Measurements from ENCODE around the gene ANGPTL2. TPM values are rescaled to one million over a fixed set of nuclear protein-coding genes. Genes with fewer than 3 reads are reported as not detected.

The ANGPTL2 gene
- polyA plus RNA-seq, 3 donors = 9.6 to 11.1 (median 9.7) TPM

DNA sequence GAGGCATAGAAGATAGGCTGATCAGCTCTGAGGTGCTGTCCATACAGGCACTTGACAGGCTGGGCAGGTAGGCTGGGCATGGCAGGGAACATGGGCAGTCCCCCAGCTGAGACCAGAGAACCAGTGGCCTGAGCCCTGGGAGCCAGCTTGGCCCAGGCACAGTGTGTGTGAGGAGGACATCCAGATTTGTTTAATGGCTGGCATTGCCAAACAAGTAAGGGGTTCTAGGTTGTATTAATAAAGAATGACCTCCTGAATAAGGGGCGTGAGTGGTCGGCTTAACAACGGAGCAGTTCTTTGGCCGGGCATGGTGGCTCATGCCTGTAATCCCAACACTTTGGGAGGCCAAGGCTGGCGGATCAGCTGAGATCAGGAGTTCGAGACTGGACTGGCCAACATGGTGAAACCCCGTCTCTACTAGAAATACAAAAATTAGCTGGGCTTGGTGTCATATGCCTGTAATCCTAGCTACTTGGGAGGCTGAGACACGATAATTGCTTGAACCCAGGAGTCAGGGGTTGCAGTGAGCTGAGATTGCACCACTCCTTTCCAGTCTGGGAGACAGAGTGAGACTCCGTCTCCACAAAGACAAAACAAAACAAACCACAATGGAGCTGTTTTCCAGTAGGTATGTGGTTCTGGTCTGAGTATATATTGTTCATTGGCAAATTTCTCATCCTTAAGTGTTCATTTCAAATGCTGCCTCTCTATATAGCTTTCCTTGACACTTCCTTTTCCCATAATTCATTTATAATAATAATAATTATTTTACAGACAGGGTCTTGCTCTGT, 56.2 kb downstream of the ANGPTL2 start:
- DNase-seq (ENCODE audit: extremely low read depth in 1 of 11, low read depth in 9 of 11, low spot score in 4 of 11) = no peak

DNA sequence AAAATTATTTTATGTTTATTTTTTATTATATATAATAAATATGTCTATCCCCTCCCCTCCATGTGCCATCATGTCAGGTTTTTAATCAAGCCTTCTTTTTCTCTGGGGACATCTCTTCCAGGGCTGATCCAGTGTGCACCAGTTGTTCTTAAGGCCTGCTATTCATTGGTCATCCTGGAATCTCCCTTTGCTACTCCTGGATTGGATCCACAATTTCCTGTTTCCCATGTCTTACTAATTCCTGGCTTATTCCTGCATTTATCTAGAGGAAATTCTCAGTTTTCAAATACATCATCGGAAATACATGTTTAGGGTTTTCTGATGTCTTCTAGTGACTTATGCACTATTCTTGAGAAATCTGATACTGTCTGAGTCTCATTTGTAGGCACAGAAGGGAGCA, 56.8 kb downstream of the ANGPTL2 start:
- no peak for DNase-seq (ENCODE audit: extremely low read depth in 1 of 11, low read depth in 9 of 11, low spot score in 4 of 11)

DNA sequence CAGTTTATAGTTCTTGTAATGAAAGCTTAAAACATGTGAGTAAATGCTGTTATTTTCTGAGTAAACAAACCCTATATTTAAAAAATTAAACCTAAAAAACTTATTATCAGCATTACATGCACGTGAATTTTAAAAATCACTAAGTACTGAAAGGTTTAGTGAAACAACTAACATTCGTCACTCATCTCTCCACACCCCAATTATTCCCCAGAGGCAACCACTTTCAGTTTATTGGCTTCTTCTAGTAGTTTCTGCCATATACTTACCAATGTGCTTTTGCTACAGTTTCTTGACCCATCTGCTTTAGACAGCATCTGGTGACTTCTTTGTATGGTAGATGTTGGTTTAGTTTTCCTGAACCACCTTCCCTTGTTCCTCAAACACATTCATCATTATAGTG, 58.1 kb downstream of the ANGPTL2 start:
- no peak for DNase-seq (ENCODE audit: extremely low read depth in 1 of 11, low read depth in 9 of 11, low spot score in 4 of 11)

DNA sequence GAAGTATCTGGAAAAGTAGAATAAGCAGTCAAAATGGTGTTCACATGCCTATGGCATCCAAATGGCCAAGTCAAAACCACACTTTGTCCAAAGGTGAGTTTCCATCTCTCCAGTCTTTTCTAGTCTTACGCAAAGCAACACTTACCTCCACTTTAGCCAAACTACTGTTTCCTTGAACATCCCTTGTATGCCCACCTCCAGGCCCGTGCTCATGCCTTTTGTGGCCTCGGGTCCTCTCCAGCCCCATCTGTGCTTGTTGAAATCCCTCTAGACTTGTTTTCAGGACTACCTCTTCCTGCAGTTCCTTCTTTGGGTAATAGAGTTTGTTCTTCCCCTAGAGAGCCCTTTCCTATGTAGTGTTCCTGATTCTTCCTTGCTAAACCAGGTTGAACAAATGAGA, 61.0 kb downstream of the ANGPTL2 start:
- no peak for DNase-seq (ENCODE audit: extremely low read depth in 1 of 11, low read depth in 9 of 11, low spot score in 4 of 11)

DNA sequence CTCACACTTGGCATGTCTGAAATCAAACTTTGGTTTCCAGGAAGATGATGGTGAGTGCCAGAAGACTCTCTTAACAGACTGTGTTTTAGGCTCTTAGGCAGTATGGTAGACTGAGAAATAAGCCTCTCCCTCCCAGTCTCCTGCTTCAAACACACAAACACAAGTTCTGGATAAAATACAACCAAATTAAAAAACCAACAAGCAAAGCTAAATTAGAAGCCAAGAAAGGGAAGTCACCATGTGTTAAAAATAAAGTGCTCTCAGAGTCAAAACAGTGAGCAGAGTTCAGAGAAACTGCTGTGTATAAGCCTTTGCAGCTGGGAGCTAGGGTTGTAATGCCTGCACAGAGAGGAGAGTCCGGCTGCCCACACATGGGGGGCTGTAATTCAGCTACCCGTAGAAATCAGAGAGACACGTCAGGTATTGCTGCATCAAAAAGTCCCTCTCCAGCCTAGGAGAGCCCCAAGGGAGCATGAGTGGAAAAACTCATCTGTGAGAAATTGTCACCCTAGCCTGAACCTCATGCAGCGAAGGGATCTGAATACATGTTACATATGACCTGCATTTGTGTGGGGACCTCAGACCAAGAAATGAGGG, 62.6 kb downstream of the ANGPTL2 start:
- DNase-seq (ENCODE audit: extremely low read depth in 1 of 11, low read depth in 9 of 11, low spot score in 4 of 11) = no peak

DNA sequence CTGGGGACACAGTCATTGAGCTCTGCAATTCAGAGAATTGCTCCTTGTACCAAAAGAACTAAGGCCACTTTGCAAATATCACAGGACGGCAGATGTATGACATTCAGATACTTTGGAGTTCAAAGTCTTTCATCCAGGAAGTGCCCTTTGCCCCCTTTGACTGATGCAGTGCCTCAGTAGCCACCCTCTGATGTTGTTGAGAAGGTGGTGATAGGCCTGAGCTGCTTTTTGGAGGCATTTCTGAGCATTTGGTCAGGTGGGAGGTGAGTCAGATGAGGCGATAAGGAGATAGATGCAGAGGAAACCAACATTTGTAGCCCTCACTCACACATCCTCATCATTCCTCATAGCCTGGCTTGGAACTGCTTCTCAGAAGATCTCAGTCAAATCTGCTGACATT, 63.4 kb downstream of the ANGPTL2 start:
- no peak for DNase-seq (ENCODE audit: extremely low read depth in 1 of 11, low read depth in 9 of 11, low spot score in 4 of 11)

DNA sequence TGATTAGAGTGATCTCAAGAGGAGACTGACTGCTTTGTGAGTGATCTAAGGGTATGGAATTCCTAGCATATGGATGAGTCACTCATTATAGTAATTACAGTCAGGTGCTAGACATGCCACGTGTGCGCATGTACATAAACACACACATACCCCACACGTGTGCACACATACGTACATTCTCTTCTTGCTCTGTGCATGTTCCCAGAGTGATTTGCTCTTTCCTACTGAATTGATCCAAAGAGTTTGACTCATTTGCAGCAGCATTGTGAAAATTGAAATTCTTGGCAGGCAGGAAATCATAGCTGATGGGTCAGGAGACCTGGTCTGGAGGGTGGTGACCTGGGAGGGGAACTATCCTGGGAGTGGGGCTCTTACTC, 63.8 kb downstream of the ANGPTL2 start:
- no peak for DNase-seq (ENCODE audit: extremely low read depth in 1 of 11, low read depth in 9 of 11, low spot score in 4 of 11)

DNA sequence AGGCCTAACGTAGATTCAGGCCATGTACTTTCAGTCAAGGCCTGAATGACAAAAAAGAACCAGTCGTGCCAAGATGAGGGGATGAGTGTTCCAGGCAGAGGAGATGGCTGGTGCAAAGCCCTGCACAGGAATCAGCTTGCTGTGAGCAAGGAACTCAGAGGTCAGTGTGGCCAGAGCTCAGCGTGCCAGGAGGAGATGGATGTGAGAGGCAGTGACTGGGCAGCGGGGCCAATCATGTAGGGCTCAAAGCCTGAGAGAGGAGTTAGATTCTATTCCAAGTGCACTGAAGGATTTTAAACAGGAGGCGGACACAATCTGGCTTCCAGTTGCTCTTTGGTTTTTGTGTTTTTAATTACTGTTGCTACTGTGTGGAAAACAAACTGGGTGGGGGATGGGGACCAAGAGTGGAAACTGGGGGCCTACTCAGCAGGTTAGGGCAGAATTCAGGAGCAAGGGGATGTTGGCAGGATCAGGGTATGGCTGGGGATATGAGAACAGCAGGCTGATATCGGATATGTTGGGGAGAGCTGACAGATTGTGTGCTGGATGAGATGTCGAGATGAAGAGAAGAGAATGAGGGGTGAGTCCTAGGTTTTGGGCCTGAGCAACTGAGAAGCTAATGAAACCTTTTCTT, 64.3 kb downstream of the ANGPTL2 start:
- no peak for DNase-seq (ENCODE audit: extremely low read depth in 1 of 11, low read depth in 9 of 11, low spot score in 4 of 11)

DNA sequence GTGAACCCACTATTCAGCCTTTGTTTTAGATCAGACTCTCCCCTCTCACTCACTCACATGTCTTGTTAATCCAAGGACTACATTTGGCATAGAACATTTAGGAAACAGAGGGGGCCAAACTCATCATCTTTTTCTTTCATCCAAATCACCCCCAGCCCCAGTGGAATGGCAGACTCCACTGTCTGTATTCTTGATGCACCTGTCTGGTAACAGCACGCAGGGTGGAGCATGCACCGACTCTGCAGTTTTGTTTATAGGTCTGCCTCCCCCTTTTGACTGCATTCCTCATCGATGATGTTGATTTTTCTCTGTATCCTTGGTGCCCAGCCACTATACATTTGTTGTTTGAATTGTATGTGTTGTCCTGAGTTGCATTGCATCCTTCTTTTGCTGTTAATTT, 66.0 kb downstream of the ANGPTL2 start:
- DNase-seq (ENCODE audit: extremely low read depth in 1 of 11, low read depth in 9 of 11, low spot score in 4 of 11) = no peak

DNA sequence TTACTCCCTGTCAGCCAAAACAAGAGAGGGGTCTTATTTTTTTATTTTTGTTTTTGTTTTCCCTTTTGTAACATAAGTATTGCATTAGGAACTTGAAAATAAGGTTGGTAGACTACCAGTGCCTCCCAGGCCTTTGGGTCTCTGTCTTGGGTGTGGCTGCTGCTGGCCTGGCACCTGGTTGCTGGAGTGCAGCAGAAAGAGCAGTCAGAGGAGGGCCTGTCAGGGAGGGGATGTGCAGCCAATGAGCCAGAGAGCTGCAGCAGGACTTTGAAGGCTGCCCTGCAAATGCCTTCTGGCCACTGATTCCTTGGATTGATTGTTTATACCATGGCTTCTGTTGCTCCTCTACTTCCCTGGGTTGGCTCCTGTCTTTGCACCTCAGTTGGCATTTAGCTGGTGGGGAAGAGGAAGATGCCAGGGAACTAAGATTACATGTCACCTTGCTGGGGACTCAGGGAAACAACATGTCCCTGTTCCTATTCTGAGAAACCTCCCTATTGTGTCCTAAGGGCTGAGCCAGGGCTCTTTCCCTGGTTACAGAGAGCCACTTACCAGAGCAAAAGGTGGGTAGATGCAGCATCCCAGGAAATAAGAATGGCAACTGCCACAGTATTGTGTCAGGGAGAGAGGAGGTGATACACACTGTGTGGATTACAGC, 66.6 kb downstream of the ANGPTL2 start:
- no peak for DNase-seq (ENCODE audit: extremely low read depth in 1 of 11, low read depth in 9 of 11, low spot score in 4 of 11)

DNA sequence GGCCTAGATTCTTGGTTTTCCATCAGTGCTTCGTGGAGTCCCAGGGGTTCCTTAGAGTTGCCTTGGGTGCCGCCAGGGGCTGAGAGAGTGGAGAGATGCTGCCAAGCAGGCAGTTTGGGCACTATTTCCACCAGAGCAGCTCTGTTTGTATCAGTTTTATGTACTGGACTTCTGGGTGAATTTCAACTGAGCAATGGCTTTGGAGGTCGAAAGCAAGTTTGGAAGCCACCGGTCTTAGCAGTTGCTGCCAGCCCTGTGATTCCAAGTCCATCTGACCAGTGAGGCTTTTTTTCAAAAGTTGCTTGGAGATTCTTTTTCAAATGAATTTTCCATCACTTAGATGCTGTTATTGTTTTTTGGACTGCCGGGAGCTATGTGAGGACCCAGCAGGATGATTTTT, 68.5 kb downstream of the ANGPTL2 start:
- DNase-seq (ENCODE audit: extremely low read depth in 1 of 11, low read depth in 9 of 11, low spot score in 4 of 11) = no peak

DNA sequence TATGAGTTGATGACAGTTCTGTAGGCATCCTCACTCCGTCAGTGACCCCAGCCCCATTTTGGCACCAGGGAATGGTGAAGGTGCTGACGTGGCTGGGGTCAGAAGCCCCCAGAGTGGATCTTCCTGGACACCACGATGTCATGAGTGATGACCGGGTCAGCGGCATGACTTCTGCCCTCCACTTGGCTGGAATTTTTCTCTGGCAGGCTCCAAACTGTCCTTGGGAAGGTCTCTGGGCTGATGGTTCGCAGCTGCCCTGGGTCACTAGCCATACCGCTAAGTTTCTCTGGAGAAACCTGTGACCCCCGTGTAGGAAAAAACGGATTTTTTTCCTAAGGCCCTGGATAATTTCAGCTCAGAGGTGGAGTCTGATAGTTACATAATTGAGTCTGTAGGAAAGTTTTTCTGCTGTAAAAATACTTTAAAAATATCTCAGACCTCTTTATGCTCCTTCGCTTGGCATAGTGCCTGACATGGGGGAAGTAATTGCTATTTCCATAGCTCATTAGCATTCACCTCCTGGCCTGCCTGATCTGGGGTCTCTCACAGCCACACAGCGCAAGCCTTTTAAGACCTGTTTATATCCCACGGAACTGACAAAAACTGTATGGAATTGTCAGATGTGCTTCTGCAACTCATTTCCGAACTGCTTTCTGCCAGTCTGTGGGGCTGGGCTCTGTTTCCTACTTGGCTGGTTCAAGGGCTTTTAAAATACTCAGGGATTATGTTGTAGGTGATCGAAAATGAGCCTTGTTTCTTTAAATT, 69.2 kb downstream of the ANGPTL2 start:
- peak in 9 of 11 donors; percentile 17 to 46 (median 27) for DNase-seq (ENCODE audit: extremely low read depth in 1 of 11, low read depth in 9 of 11, low spot score in 4 of 11)

DNA sequence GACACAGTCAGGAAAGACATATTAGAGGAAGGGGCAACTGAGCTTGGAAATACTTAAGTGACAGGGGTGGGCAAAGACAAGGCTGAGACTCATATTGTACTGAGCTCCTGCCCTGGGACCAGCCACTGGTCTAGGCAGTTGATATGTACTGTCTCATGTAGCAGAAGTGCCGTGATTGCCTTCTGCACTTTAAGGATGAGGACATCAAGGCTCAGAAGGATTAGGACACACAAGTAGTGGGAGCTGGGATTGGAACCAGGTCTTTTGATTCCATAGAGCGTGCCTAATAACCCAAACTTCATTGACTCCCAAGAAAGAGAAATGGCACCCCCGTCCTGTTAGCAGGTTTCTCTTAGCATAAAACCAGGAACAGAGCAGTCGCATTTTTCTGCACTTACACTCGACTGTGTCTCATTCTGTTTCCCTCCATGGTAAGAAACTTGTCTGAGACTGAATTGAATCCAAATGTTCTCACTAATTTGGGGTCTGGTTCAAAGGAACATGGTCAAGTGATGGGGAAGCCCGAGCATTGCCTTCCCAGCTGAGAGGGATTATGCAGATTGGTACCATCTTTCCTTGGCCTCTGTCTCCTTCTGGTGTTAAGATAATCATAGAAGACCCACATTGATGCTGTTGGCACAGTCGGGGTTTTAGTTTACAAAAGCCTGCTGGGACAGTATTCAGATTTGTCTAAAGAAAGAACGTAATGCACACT, 70.4 kb downstream of the ANGPTL2 start:
- DNase-seq (ENCODE audit: extremely low read depth in 1 of 11, low read depth in 9 of 11, low spot score in 4 of 11) = no peak

DNA sequence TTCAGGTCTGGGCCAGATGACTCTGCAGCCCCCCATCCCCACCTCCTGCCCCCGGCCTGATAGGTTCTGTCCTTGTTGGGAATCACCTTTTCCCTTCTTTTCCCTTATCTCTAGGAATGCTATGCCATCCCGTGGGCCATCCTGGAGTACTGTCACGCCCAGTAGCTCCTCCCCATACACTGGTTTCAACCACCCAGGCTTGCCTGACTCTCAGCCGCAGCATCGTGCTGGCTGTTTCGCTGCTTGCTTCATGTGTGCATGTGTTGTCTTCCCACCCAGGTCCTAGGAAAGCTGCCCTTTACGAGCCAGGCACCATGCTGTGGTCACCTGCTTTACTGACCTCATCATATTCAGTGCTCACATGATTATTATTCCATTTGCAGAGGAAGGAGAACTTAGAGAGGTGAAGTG, 71.8 kb downstream of the ANGPTL2 start:
- DNase-seq (ENCODE audit: extremely low read depth in 1 of 11, low read depth in 9 of 11, low spot score in 4 of 11) = no peak

DNA sequence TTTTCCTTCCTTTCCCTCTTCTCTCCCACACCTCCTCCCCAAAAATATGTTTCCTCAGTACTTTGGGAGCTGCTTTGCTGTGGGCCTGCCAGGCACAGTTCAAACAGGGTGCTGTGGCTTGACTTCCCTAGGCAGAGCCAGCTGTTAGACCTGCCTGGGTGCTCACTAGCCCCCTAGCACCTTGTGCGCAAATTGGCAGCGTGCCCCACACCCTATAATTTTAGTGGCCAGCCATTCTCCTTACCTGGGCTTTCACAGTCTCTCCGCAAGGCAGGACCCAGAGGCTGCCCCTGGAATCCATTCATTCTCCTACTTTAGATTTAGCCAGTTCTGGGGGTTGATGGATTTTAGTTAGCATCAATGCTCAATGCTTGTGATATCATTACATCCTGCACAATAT, 72.3 kb downstream of the ANGPTL2 start:
- no peak for DNase-seq (ENCODE audit: extremely low read depth in 1 of 11, low read depth in 9 of 11, low spot score in 4 of 11)

DNA sequence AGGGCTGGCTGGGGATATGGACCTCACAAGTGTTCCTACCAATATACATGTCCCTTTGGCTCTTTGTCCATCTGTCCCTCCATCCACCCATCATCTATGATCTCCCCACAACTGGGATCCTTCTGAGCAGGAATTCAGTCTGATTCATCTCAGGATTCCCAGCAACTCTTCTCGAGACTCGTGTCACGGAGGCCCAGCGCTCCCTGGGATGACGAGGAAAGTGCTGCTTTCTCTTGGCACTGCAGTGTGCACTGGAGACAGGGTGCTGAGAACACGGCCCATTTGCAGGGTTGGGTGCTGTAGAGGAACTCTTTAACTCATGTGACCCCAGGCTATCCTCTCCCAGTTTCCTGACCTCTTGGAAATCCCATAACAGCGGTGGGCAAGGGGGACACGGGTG, 72.9 kb downstream of the ANGPTL2 start:
- no peak for DNase-seq (ENCODE audit: extremely low read depth in 1 of 11, low read depth in 9 of 11, low spot score in 4 of 11)

DNA sequence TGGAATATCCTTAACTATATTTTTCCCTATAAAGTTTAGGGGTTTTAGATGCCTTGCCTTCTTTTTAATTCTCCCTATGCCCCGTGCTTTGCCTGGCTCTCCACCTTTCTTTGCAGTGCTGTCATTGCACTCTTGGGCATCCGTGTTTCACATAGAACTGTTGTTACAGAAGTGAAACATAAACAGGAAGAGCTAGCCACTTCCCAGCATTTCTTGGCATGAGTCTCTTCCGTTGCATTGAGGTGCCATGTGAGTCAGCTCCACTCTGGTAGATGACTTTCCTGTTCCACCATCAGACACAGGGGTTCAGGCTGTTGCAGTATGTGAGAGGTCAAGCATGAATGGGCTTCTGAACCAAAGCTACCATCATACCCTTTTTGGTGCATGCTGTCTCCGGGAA, 73.4 kb downstream of the ANGPTL2 start:
- DNase-seq (ENCODE audit: extremely low read depth in 1 of 11, low read depth in 9 of 11, low spot score in 4 of 11) = peak in 2 of 11 donors; percentile 13 to 22

DNA sequence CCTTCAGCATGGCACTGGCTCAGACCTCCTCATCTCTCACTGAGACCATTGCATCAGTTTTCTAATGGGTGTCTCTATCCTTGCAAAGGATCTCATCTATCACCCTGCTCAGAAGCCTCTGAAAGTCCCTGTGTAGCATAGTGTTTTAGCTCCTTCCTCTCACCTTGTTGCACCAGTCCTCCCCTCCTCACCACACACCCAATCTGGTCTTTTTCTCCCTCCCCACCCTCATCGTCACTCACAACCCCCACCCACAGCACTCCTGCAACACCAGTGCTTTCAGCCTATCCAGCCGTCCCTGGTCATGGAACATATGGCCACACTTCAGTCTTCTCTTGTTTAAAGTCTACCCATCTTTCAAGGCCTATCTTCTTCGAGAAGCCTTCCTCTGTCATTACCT, 74.5 kb downstream of the ANGPTL2 start:
- no peak for DNase-seq (ENCODE audit: extremely low read depth in 1 of 11, low read depth in 9 of 11, low spot score in 4 of 11)

DNA sequence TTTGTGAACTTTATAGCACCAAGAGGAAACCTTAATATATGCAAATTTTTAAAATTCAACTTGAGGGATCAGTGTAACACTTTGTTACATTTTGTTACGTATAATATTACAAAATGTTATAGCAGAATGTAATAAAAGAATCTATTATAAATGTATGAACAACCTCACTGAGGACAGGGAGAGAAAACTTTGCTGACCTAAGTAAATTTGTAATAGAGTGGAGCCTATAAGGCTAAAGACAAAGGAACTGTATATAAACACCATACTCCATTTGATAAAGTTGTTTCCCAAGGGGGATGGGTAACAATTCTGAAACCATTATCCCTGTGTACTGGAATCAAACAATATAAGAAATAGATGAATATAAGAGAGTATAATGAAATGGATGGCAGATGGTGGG, 77.3 kb downstream of the ANGPTL2 start:
- DNase-seq (ENCODE audit: extremely low read depth in 1 of 11, low read depth in 9 of 11, low spot score in 4 of 11) = no peak

Data from renal cortex interstitium (tissue), 11 donors.